GM12872 (cell line): ENCODE data around the gene COL4A6.
A peak's percentile ranks its signal among the peaks of the same experiment; 100 is the strongest.

Experiments
- CTCF ChIP-seq: IDR thresholded peaks from 3 replicates; pipeline ENCODE4 v1.5.1; 2011; ENCODE audit warnings: low read depth, mild to moderate bottlenecking, low read length, moderate library complexity; ENCODE audit not compliant: insufficient read depth

The COL4A6 gene

GRCh38 chrX:108160309-108160708, 277.9 kb downstream of the COL4A6 start:
- no peak for TF ChIP-seq CTCF

- no peak for TF ChIP-seq CTCF
Measured at GRCh38 chrX:108159028-108159670, 279.1 kb downstream of the COL4A6 start.

GRCh38 chrX:108157628-108158027, 280.6 kb downstream of the COL4A6 start:
- TF ChIP-seq CTCF: no peak

GRCh38 chrX:108156934-108157466, 281.2 kb downstream of the COL4A6 start:
- TF ChIP-seq CTCF: no peak

- no peak for TF ChIP-seq CTCF
Measured at GRCh38 chrX:108156082-108156481, 282.1 kb downstream of the COL4A6 start.

- no peak for TF ChIP-seq CTCF
Measured at GRCh38 chrX:108148524-108148923, 289.7 kb downstream of the COL4A6 start.

- peak; percentile 48; the same call in 2 of the 3 replicates for TF ChIP-seq CTCF
Measured at GRCh38 chrX:108138814-108139702, 299.2 kb downstream of the COL4A6 start.
